T-cell (primary cell): ENCODE results near the gene ACTRT2. TPM values are rescaled to one million over a fixed set of nuclear protein-coding genes. Genes with fewer than 3 reads are reported as not detected.

Experiments used
- ATAC-seq, 4 experiments: fragments of 200-7000 bp in 3 of 4; fragments of 150-1000 bp in 1 of 4; cut with Tn5 transposase; replicated peaks in 1 of 4; 1 replicate in 3 of 4; 2 replicates in 1 of 4; pipeline ENCODE4 v1.10.0; 2021; ENCODE audit warnings: moderate library complexity in 3 of 4, mild to moderate bottlenecking in 2 of 4, moderate number of reproducible peaks in 1 of 4
- CTCF ChIA-PET, 2 donors: fragments of 300-600 bp; sonication (Branson Sonifier 250); formaldehyde crosslinking; loops; one replicate each; lab custom pipeline; 2022; ENCODE audit warnings: antibody characterized with exemption in 2 of 2; lab: Charles Lee
- POLR2A ChIA-PET, 2 donors: fragments of 300-600 bp; sonication (Branson Sonifier 250); formaldehyde crosslinking; loops; one replicate each; lab custom pipeline; 2022; ENCODE audit warnings: antibody characterized with exemption in 2 of 2; lab: Charles Lee
- DNase-seq, 35 experiments: peaks; one replicate each; pipeline versions ENCODE4 v3.0.0 to v3.0.0-alpha.2; 2013 to 2023
- H3K27ac ChIP-seq: one replicate; pipeline ENCODE4 v1.5.1; 2013; ENCODE audit warnings: low read length
- H3K27me3 ChIP-seq, 2 experiments: replicated peaks in 1 of 2; 1 replicate in 1 of 2; 2 replicates in 1 of 2; pipeline versions ENCODE4 v1.6.1 to v1.7.0; 2013; ENCODE audit warnings: low read length in 1 of 2, mixed read lengths in 1 of 2; ENCODE audit not compliant: control insufficient read depth in 2 of 2, insufficient read depth in 2 of 2; ENCODE audit errors: extremely low read depth in 1 of 2
- H3K36me3 ChIP-seq, 2 donors: 1 replicate in 1 of 2; 2 replicates in 1 of 2; pipeline versions ENCODE4 v1.6.1 to v1.7.0; 2013; ENCODE audit warnings: low read length in 1 of 2; ENCODE audit not compliant: control insufficient read depth in 2 of 2, insufficient read depth in 1 of 2; ENCODE audit errors: extremely low read depth in 1 of 2
- H3K4me1 ChIP-seq, 2 experiments: 1 replicate in 1 of 2; 2 replicates in 1 of 2; pipeline versions ENCODE4 v1.6.1 to v1.7.0; 2013; ENCODE audit warnings: low read length in 2 of 2, mixed read lengths in 1 of 2; ENCODE audit not compliant: insufficient read depth in 2 of 2, control insufficient read depth in 1 of 2; ENCODE audit errors: extremely low read depth in 1 of 2
- H3K4me3 ChIP-seq, 2 donors: 1 replicate in 1 of 2; 2 replicates in 1 of 2; pipeline versions ENCODE4 v1.5.1 to v1.7.0; 2013; ENCODE audit warnings: mild to moderate bottlenecking in 2 of 2, low read length in 1 of 2, moderate library complexity in 1 of 2; ENCODE audit not compliant: control insufficient read depth in 1 of 2; ENCODE audit errors: extremely low read depth in 1 of 2
- H3K9me3 ChIP-seq: 2 replicates; pipeline ENCODE4 v1.7.0; 2013
- H3K27ac Mint-ChIP-seq, 2 donors: one replicate each; pipeline ENCODE4 v1.8.0; 2020 to 2021; ENCODE audit warnings: mild to moderate bottlenecking in 2 of 2, mixed read lengths in 2 of 2
- H3K27me3 Mint-ChIP-seq, 2 donors: one replicate each; pipeline ENCODE4 v1.8.0; 2021 to 2022; ENCODE audit warnings: mixed read lengths in 2 of 2
- H3K36me3 Mint-ChIP-seq: one replicate; pipeline ENCODE4 v1.8.0; 2021; ENCODE audit warnings: mixed read lengths
- H3K4me1 Mint-ChIP-seq, 3 donors: one replicate each; pipeline ENCODE4 v1.8.0; 2020 to 2022; ENCODE audit warnings: mixed read lengths in 3 of 3, mild to moderate bottlenecking in 1 of 3
- H3K4me3 Mint-ChIP-seq, 3 donors: one replicate each; pipeline ENCODE4 v1.8.0; 2020 to 2022; ENCODE audit warnings: mild to moderate bottlenecking in 3 of 3, mixed read lengths in 3 of 3, moderate library complexity in 3 of 3
- H3K9me3 Mint-ChIP-seq, 3 donors: one replicate each; pipeline ENCODE4 v1.8.0; 2020 to 2022; ENCODE audit warnings: mixed read lengths in 3 of 3
- WGBS: methylation state at CpG from one replicate; pipeline ENCODE4 v1.1.5; 2013; ENCODE audit warnings: missing lambda C conversion rate; ENCODE audit not compliant: insufficient coverage; 5-methylcytosine and 5-hydroxymethylcytosine counted together
- total RNA-seq, 35 experiments: library from RNA in 6 of 35; stranded (reverse) in 6 of 35; fragments of 120-200 nt in 1 of 35; gene quantifications; one replicate each; pipeline versions ENCODE4 v1.2.1 to v1.2.4 and lab custom pipeline; 2013 to 2026

The ACTRT2 gene
- total RNA-seq, 5 donors from 2014 or later (not counting 1 experiment from before 2014, with no cell fraction given) = not detected

DNA sequence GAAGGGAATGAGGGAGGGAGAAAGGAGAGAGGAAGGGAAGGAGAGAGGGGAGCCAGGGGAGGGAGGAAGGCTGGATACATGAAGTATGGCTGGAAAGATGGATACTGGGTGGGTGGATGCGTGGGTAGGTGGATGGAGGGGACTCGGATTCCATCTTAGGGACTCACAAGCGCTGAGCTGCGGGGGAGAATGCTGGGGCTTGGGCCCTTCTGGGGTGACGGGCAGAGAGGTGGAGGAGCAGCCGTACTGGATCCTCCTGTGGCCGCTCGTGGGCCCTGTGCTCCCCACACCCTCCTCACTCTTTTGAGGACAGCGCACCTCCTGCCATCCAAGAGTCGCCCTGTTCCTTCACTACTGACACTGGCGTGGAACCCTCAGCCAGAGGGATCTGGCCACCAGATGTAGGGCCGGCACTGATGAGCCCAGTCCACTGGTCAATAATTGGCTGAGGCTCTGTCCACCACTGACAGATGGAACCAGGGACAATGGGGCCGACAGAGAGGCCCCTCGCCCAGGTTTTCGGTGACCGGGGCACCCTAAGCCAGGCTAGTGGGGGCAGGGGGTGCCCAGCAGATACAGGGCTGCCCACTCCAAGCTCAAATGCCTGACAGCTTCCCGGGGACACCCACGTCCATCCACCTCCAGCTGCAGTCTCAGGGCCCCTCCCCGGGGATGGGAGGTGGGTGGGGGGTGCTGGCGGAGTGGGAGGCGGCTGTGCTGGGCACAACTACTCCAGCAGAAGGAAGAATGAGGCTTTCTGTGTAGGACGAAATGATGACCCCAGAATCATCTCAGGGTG, 4.4 kb upstream of the ACTRT2 start:
- H3K27me3 Mint-ChIP-seq = peaks cover 11 to 21% of the 10 kb centered on the region in 2 donors
- H3K27me3 ChIP-seq = peaks cover 0 to 41% of the 10 kb centered on the region in 2 experiments
- 86% methylated on average over 16 of the region's 22 CpGs for WGBS
- H3K4me1 Mint-ChIP-seq = peaks cover 0 to 6% (median 6%) of the 10 kb centered on the region in 3 donors
- DNase-seq (peak in 1 of 35 experiments; percentile 3), ATAC-seq (no peak)
- CTCF ChIA-PET = interaction anchor here in 1 of 2 donors (0.6 kb wide), 1 partner anchor 64 kb away, joined by 3 read pairs; no protein-coding TSS in a partner anchor
- no peaks in the 10 kb centered on the region for H3K36me3 ChIP-seq
- no peaks in the 10 kb centered on the region for H3K9me3 ChIP-seq
- POLR2A ChIA-PET = no interaction called here
- peaks cover 0 to 7% of the 10 kb centered on the region in 2 experiments for H3K4me1 ChIP-seq
- no peak overlapping the region for H3K4me3 ChIP-seq
- no peaks in the 10 kb centered on the region for H3K36me3 Mint-ChIP-seq
- H3K27ac Mint-ChIP-seq = no peak overlapping the region
- no peaks in the 10 kb centered on the region for H3K9me3 Mint-ChIP-seq
- no peak overlapping the region for H3K27ac ChIP-seq
- no peak overlapping the region for H3K4me3 Mint-ChIP-seq

DNA sequence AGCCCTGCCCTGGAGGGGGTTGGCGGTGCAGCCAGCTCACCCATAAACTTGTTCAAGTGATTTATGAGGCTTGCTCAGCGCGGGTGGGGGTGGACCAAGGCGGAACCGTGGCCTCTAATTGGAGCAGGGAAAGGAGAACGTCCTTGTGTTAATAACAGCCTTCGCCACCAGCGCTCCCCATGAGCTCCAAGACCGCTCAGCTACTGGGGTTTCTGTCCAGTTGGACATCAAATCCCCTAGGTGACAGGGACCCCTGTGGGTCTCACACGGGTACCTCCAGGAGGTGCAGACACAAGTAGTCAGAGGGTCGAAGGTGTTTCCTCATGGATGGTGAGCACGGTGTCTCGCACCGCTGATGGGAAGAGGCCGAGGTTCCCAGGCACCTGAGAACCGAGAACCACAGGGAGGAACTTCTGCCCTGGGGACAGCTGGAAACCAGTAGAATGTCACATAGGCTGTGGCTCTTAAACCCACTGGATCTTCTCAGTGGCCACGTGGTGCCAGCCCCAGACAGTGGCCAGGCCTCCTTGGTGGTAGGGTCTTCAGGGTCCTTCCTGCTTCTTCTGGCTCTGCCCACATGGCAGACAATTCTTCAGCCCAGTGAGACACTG, 3.7 kb upstream of the ACTRT2 start:
- POLR2A ChIA-PET = no interaction called here
- Mint-ChIP-seq H3K27me3 (peaks cover 11 to 21% of the 10 kb centered on the region in 2 donors), H3K9me3 (no peaks in the 10 kb centered on the region), H3K4me3 (no peak overlapping the region), H3K4me1 (peaks cover 0 to 6% (median 3%) of the 10 kb centered on the region in 3 donors), H3K27ac (no peak overlapping the region), H3K36me3 (no peaks in the 10 kb centered on the region)
- CTCF ChIA-PET = interaction anchor here in 1 of 2 donors (0.6 kb wide), 1 partner anchor 521 kb away, joined by 4 read pairs; no protein-coding TSS in a partner anchor
- Histone ChIP-seq H3K36me3 (no peaks in the 10 kb centered on the region), H3K9me3 (no peaks in the 10 kb centered on the region), H3K27me3 (peaks cover 0 to 36% of the 10 kb centered on the region in 2 experiments), H3K4me3 (no peak overlapping the region), H3K4me1 (peaks cover 0 to 3% of the 10 kb centered on the region in 2 experiments), H3K27ac (no peak overlapping the region)
- ATAC-seq (no peak), DNase-seq (no peak)
- WGBS = 80% methylated on average over 17 of the region's 17 CpGs

GRCh38 chr1:3018051-3018471, 3.2 kb upstream of the ACTRT2 start:
- no peak overlapping the region for H3K27ac ChIP-seq
- no peaks in the 10 kb centered on the region for H3K9me3 ChIP-seq
- no peaks in the 10 kb centered on the region for H3K36me3 ChIP-seq
- Mint-ChIP-seq H3K27ac (no peak overlapping the region), H3K9me3 (no peaks in the 10 kb centered on the region), H3K36me3 (no peaks in the 10 kb centered on the region), H3K4me3 (no peak overlapping the region), H3K4me1 (peaks cover 0 to 4% (median 3%) of the 10 kb centered on the region in 3 donors), H3K27me3 (peaks cover 9 to 21% of the 10 kb centered on the region in 2 donors)
- H3K4me1 ChIP-seq = no peaks in the 10 kb centered on the region
- CTCF ChIA-PET = interaction anchor here in 1 of 2 donors (0.6 kb wide), 1 partner anchor 521 kb away, joined by 4 read pairs; no protein-coding TSS in a partner anchor
- peak in 1 of 35 experiments; percentile 1 for DNase-seq
- POLR2A ChIA-PET = no interaction called here
- ATAC-seq = no peak
- 94% methylated on average over 16 of the region's 16 CpGs for WGBS
- no peak overlapping the region for H3K4me3 ChIP-seq
- H3K27me3 ChIP-seq = peaks cover 0 to 31% of the 10 kb centered on the region in 2 experiments

GRCh38 chr1:3018576-3018975, 2.7 kb upstream of the ACTRT2 start:
- no peaks in the 10 kb centered on the region for H3K4me1 Mint-ChIP-seq
- CTCF ChIA-PET = interaction anchor here in 1 of 2 donors (0.6 kb wide), 1 partner anchor 520 kb away, joined by 4 read pairs; no protein-coding TSS in a partner anchor
- no peak for ATAC-seq
- H3K4me1 ChIP-seq = no peaks in the 10 kb centered on the region
- H3K36me3 Mint-ChIP-seq = no peaks in the 10 kb centered on the region
- H3K27me3 ChIP-seq = peaks cover 0 to 27% of the 10 kb centered on the region in 2 experiments
- H3K27ac Mint-ChIP-seq = no peak overlapping the region
- no peaks in the 10 kb centered on the region for H3K36me3 ChIP-seq
- POLR2A ChIA-PET = no interaction called here
- 81% methylated on average over 8 of the region's 16 CpGs for WGBS
- no peaks in the 10 kb centered on the region for H3K9me3 ChIP-seq
- peaks cover 5 to 16% of the 10 kb centered on the region in 2 donors for H3K27me3 Mint-ChIP-seq
- H3K9me3 Mint-ChIP-seq = no peaks in the 10 kb centered on the region
- H3K27ac ChIP-seq = no peak overlapping the region
- H3K4me3 ChIP-seq = no peak overlapping the region
- peak in 1 of 35 experiments; percentile 4 for DNase-seq
- no peak overlapping the region for H3K4me3 Mint-ChIP-seq

DNA sequence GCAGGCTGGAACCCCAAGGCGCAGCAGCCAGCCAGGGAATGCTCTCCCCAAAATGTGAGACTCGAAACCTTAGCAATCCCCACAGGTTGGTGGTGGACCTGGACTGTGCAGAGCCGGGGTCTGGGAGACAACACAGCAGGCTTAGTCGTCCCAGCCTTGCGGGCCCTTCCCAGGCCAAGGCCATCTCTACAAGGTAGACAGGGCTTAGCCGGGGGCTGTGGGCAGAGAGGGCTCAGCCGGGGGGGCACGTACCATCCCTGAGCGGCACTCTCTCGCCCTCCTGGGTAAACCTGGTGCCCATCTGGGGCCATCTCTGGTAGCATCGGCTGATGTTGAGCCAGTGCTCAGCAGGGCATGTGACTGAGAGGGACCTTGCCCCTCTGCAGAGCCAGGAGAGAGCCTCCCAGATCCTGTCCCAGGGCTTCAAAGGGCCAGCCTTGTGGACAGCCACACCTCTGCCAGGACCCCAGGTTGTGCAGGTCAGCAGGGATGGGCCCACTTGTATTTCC, 2.2 kb upstream of the ACTRT2 start:
- Histone ChIP-seq H3K4me1 (no peaks in the 10 kb centered on the region), H3K36me3 (no peaks in the 10 kb centered on the region), H3K4me3 (no peak overlapping the region), H3K9me3 (no peaks in the 10 kb centered on the region), H3K27me3 (peaks cover 0 to 24% of the 10 kb centered on the region in 2 experiments), H3K27ac (no peak overlapping the region)
- Mint-ChIP-seq H3K4me3 (no peak overlapping the region), H3K4me1 (no peaks in the 10 kb centered on the region), H3K27ac (no peak overlapping the region), H3K36me3 (no peaks in the 10 kb centered on the region), H3K27me3 (peaks cover 2 to 12% of the 10 kb centered on the region in 2 donors), H3K9me3 (no peaks in the 10 kb centered on the region)
- 81% methylated on average over 11 of the region's 11 CpGs for WGBS
- DNase-seq = peak in 1 of 35 experiments; percentile 1
- ChIA-PET CTCF (no interaction called here), POLR2A (no interaction called here)
- no peak for ATAC-seq

GRCh38 chr1:3019516-3020051, 1.7 kb upstream of the ACTRT2 start:
- 91% methylated on average over 22 of the region's 24 CpGs for WGBS
- Mint-ChIP-seq H3K4me1 (no peaks in the 10 kb centered on the region), H3K36me3 (no peaks in the 10 kb centered on the region), H3K27ac (no peak overlapping the region), H3K9me3 (no peaks in the 10 kb centered on the region), H3K27me3 (peaks cover 0 to 7% of the 10 kb centered on the region in 2 donors), H3K4me3 (no peak overlapping the region)
- CTCF ChIA-PET = no interaction called here
- H3K4me3 ChIP-seq = no peak overlapping the region
- no peak overlapping the region for H3K27ac ChIP-seq
- H3K4me1 ChIP-seq = no peaks in the 10 kb centered on the region
- POLR2A ChIA-PET = no interaction called here
- ATAC-seq = no peak
- no peaks in the 10 kb centered on the region for H3K36me3 ChIP-seq
- peaks cover 0 to 24% of the 10 kb centered on the region in 2 experiments for H3K27me3 ChIP-seq
- DNase-seq = peak in 1 of 35 experiments; percentile 3
- no peaks in the 10 kb centered on the region for H3K9me3 ChIP-seq
